ENCODE measurements around the gene SHISA3. TPM values are rescaled to one million over a fixed set of nuclear protein-coding genes. Genes with fewer than 3 reads are reported as not detected.

Gene SHISA3
- total and polyA plus RNA-seq, 2 of the 8 experiments (the other 6 are each of a cell fraction or from before 2014, with no cell fraction given), result 2.0 to 9.3 TPM

DNA sequence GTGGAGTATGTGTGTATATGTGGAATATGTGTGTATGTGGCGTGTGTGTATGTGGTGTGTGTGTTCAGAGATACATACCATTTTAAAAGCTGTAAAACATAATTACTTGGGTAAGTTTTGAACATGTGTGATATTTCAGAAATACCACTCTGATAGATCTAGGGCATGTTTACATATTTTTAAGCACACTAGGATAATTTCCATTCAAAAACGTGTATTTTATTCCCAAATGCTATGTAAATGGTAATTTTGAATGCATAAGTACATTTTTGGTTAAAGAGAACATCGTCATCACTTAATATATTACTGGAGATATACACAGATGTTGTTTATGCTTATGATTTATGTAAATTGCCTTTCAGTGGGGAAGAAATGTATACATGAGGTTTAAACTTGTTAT is 34.7 kb upstream of the SHISA3 start (continued):
- TF ChIP-seq YY1 (IDR thresholded peaks at IDR 0.05; ENCODE audit: low read depth, low read length), result no peak
- no peak for TF ChIP-seq SAP30 (IDR thresholded peaks at IDR 0.05; ENCODE audit: insufficient read depth, insufficient replicate concordance, low read length)
- TF ChIP-seq TEAD4 (IDR thresholded peaks at IDR 0.05; ENCODE audit: low read depth, low read length), result no peak
- TF ChIP-seq FOSL1 (IDR thresholded peaks at IDR 0.05; ENCODE audit: insufficient read depth, low read depth, low read length), result no peak
